NCI-H748 treated with DMSO at 0.1 percent for 48 hours (cell line): ENCODE data around the gene SRPK3.

Experiments used
- DNase-seq: peaks from one replicate; lab custom pipeline; 2025; lab: John Stamatoyannopoulos, UW

Gene SRPK3

GRCh38 chrX:153784325-153784967 lies 3.6 kb downstream of the SRPK3 start:
- DNase-seq = no peak

DNA sequence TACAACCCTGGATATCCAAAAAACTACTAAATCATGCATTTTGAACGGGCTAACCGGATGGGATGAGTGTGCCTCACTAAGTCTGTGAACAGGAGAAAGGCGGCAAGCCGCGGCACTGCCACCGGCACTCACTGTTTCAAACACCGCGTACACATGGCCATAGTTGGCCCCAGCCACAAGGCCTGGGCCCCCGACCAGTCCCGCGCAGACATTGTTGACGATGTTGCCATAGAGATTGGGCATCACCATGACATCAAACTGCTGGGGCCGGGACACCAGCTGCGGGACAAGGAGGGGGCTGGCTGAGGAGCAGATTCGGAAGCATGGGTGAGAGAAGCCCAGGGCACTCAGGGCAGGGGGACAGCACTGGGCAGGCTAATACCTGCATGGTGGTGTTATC lies 5.8 kb downstream of the SRPK3 start:
- no peak for DNase-seq

DNA sequence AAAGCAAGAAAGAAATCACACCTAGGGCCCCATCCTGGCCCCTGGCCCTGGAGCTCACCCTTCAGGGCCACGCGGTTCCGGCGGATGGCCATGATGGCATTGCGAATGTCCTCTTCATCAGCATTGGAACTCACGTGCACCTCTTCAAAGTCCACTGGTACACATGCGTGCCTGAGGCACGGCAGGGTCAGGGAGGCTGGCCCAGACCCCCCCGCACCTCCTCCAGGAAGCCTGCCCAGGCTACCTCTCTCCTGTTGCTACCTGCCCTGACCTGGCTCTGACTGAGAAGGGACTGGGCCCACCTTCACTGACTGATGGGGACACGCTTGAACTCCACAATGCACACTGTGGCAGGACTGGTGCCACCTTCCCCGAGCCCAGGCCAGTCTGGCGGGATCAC lies 8.8 kb downstream of the SRPK3 start:
- no peak for DNase-seq

DNA sequence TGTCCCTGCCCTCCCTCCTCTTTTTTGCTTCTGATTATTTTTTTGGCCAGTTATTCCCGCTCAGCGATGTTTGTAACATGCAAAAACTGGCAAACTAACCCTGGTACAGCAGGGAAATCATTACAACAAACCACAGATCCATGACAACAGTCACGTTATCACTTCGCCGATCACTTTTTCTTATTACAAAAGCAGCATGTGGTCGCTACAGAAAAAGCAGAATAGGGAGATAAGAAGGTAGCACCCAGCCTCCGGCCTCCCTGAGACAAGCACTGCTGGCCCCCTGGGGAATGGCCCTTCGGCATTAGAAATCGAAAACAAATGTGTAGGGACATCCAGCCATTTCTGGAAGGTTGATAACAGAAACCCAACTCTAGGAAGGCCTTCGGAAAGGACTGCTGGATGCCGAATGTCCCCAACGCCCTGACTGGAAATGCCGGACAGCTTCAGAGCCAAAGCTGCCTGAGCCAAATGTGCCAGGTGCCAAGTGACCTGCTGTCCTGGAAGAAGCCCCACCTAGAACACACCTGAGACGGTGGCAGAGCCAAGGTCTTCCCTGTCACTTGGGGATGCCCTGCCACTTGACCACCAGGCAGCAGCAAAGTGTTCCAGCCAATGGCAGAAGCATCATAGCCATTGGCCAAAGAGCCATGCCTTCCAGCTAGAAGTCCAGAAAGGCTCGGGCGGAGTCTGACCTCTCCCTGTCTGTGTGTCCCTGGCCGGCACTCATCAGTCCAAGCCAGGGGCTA lies 10.4 kb downstream of the SRPK3 start:
- DNase-seq = no peak

DNA sequence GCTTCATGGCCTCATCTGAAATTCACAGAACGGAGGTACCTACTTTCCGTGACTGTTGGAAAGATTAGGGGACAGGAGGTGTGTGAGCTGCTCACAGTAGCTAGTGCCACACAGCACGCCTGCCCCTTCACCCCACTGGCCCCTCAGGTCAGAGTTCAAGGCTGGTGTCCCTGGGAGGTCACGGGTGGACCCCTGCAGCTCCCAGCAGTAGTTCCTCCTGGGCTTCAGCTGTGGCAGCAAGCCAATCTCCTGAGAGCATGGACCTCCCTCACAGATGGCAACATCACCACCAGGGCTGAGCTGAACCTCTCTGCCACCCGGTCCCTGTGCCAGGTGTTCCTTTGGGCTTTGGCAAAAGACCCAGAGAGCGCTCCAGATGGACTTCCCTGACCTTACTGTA lies 11.5 kb downstream of the SRPK3 start:
- DNase-seq = no peak

DNA sequence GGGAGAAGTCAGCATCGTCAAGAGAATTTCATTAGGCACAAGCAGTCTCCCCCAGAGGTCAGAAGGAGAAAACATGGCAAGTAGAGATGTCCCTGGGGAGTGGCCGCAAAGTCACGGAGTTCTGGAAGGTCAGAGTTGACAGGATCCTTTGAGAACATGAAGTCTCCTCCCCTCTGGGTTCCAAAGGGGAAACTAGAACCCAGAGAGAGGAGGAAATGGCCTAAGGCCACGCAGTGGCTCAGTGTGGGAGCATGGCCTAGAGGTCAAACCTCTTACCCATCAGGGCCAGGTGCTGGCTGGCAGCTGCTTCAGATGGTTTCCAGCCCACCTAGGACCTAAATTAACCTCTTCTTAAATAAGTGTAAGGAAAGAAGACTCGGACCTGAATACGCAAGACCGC lies 12.4 kb downstream of the SRPK3 start:
- no peak for DNase-seq

DNA sequence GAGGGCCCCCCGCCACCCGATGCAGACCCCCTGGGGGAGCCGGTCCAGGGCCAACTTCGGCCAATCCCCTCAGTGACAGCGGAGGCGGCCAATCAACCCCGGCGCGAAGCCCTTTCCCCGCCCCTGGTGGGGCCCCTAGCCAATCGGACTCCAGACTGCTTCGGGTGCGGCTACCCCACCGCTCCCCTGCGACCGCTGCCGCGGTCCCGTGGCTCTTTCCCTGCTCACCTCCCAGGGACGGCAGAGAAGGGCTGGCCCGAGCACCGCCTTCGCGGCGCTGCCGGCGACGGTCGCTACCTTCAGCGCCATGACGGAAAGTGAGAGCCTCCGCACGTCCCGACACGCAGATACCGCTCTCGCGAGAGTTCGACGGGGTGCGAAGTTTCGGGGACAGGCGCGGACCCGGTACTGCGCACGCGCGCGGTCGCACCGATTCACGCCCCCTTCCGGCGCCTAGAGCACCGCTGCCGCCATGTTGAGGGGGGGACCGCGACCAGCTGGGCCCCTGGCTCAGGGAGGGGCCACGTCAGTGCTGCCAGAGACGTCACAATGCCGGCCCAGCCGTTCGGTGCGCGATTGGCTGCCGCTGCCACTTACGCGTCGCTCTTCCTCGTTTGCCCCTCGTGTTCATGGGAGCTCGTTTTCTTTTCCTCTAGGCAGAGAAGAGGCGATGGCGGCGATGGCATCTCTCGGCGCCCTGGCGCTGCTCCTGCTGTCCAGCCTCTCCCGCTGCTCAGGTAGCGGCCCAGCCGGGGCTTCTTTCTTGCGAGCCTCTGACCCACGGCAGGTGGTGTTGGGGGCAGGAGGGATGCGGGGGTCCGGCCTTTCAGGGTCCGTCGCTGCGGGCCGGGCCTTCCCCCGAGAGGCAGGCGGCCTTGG lies 13.4 kb downstream of the SRPK3 start, which contains the start of the genes IDH3G and SSR4:
TSS of gene IDH3G (minus strand) at position 358 of the 879 bp plus-strand sequence. CDS start at position 309, 49 bp downstream.
TSS of gene SSR4 (plus strand) at position 651 of the 879 bp plus-strand sequence. CDS start at position 671, 20 bp downstream.
- DNase-seq = peak; percentile 90

DNA sequence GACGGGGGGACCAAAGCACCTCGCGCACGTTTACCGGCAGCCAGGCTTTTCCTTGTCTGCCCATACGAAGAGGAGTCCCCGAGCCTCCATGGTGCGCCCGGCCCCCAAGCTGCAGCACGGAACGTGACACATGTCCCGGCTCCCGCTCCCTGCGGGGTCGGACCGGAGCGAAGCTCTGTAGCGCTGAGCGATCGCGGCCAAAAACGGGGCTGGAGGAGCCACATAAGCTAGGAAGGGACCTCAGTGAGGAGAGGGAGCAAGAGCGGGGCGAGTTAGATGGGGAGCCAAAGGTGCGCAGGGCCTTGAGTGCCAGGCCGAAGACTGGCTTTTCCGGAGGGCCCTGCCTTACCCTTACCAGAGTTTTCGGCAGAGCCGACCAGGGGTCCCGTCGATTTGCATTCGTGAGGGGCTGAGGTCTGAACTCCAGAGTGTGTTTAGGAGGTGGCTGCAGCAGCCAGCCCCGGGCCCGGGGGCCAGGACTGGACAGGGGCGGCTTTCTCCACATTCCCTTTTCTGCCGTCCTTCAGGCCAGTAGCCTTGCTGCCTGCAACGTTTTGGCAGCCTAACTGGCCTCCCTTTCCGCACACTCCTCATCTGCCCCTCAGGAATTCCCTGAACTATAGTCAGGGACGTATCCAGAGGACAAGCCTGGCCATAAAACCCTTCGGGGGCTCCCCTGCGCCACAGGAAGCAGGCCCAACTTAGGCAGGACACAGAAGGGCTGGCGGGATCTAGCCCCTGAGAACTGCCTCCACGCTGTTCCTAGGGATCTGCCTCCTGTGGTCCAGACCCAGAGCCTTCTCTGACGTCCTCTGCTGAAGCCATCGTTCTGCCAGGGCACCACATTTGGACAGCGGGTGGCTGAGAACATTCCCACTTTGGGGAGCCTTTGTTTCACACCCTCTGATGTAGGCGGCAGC lies 14.3 kb downstream of the SRPK3 start:
- no peak for DNase-seq

GRCh38 chrX:153797415-153798015 lies 16.7 kb downstream of the SRPK3 start:
- DNase-seq = no peak

GRCh38 chrX:153799326-153799725 lies 18.5 kb downstream of the SRPK3 start:
- DNase-seq = no peak

DNA sequence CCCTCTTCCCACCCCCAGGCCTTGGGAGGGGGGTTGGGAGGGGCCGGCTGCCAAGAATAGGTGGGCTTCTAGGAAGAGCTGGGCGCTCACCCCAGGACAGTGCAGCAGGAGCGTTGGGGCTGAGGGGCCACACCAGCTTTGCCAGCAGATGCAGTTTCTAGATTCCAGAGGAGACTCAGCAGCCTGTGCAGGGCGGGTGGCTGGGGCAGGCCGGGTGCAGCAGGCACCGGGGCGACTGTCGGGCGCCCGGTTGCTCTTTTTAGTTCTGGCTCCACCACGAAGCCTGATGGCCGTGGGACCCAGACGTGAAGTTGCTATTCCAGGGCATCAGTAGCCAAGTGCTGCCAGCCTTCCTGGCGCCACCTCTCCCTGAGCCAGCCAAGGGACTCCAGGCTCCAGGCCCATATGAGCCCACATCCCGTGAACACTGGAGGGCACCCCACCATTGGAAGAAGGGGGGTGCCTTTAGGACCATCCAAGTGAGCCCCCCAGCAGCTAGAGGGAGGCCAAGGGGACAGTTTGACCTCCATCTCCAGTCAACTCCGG lies 19.4 kb downstream of the SRPK3 start:
- no peak for DNase-seq

GRCh38 chrX:153800746-153801145 lies 19.9 kb downstream of the SRPK3 start:
- DNase-seq = no peak

- no peak for DNase-seq
These were observed 20.8 kb downstream of the SRPK3 start for GRCh38 chrX:153801669-153802068.

DNA sequence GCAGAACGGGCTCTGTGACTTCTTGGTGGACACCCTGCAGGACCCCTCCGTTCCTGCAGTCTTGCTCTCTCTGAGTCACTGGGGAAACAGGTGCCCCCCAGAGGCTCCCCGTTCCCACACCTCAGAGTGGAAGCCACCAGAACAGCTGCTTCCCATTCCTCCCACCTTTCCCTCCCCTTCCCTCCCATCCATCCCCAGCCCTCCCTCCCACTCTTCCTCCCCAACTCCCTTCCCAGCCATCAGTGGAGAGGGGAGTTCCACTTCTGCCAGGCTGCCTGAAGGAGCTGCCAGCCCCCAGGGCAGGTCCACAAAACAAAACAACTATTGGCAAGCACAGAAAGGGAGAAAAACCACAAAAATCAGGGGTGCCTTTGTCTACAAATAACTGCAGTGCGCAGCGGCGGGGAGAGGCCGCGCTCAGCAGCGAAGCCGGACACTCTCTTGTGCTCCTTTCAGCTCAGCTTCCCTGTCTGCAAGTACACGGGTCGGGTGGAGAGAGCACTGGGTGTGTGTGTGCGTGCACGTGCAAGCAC lies 21.7 kb downstream of the SRPK3 start:
- no peak for DNase-seq

- no peak for DNase-seq
These were observed 22.6 kb downstream of the SRPK3 start for GRCh38 chrX:153803211-153804099.

DNA sequence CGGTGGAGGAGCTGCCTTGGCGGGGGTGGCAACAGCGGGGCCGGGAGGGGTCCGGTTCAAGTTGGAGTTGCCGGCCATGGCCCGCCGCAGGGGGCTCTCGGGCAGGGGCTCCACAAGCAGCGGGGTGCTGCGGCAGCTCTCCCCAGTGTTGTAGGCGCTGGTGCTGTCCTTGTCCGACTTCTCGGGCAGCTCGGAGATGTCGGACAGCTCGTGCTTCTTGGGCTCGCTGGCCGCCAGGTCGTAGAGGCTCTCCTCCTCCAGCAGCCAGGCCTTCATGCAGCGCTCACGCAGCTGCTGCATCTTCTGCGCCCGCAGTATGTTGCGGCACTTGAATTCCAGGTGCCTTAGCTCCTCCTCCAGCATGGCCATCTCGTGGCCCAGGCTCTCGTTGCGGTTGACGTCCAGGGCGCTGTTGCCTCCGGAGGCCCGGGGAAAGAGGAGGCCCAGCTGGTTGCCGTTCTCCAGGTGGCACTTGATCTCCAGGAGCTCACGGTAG lies 23.3 kb downstream of the SRPK3 start:
- DNase-seq = no peak

DNA sequence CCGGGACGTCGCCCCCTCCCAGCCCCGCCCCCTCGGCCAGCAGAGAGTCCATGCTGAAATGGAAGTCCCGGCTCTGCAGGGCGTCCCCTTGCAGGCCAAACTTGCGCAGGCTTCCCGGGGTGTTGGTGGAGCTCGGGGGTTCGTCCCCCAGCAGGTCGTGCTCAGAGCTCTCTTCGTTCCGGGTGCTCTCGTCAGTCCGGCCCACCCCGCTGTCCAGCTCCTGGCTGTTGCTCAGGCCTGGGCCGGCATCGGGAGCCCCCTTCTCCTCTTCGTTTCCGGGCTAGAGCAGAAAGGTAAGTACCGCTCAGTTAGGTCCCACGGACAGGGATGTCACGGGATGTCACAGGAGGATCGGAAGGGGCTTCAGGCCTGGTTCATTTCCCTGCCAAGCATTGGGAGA lies 23.8 kb downstream of the SRPK3 start:
- no peak for DNase-seq

DNA sequence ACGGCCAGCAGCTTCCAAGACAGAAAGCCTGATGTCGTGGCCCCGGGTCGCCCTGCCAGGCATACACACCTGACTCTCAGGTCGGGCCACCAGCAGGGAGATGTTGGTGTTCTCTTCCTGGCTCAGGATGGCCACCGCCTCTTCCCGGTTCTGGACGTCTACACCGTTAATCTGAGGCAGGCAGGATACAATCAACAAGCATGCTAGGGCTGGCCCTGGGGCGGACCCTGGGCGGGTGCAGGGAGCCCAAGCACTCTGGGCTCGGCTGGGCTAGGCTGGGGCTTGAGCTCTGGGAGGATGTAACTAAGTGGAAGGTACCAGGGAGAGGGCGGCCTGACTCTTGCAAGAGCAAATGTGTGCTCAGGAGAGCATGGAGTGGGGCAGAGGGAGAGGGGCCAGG lies 24.6 kb downstream of the SRPK3 start:
- DNase-seq = no peak

GRCh38 chrX:153806999-153807575 lies 26.2 kb downstream of the SRPK3 start:
- no peak for DNase-seq
